HG03135 (cell line): Measurements from ENCODE around the gene PDCD1.
"Not testable (repeated sequence)": the region's sequence is repeated elsewhere in the genome, so short reads cannot be mapped to it uniquely, and the experiment has no call there.

Experiments used
- ATAC-seq: cut with Tn5 transposase; IDR thresholded peaks from one replicate; pipeline ENCODE4 v1.9.1; 2021; ENCODE audit warnings: mild to moderate bottlenecking, moderate library complexity; ENCODE audit not compliant: unreplicated experiment

The PDCD1 gene

GRCh38 chr2:241802421-241803318 is 56.0 kb downstream of the PDCD1 start:
- no peak for ATAC-seq

- ATAC-seq: no peak
These were observed 56.9 kb downstream of the PDCD1 start for GRCh38 chr2:241801611-241802420.

GRCh38 chr2:241800198-241800903 is 58.3 kb downstream of the PDCD1 start:
- ATAC-seq: not testable (repeated sequence)
